Activated CD4-positive, alpha-beta T cell treated with anti-CD3 and anti-CD28 coated beads for 36 hours (primary cell): ENCODE results near the gene KHK. TPM values are rescaled to one million over a fixed set of nuclear protein-coding genes. Genes with fewer than 3 reads are reported as not detected.
A peak's percentile ranks its signal among the peaks of the same experiment; 100 is the strongest.

Experiments used
- ATAC-seq: fragments of 200-7000 bp; cut with Tn5 transposase; one replicate; pipeline ENCODE4 v1.10.0; 2021; ENCODE audit warnings: mild to moderate bottlenecking, moderate library complexity
- CTCF ChIA-PET: fragments of 350-600 bp; sonication (Branson Sonifier 250); formaldehyde crosslinking; loops from one replicate; lab custom pipeline; 2021; ENCODE audit warnings: antibody characterized with exemption; lab: Charles Lee
- POLR2A ChIA-PET: fragments of 350-600 bp; sonication (Branson Sonifier 250); formaldehyde crosslinking; loops from one replicate; lab custom pipeline; 2021; ENCODE audit warnings: antibody characterized with exemption, inconsistent platforms; lab: Charles Lee
- DNase-seq: peaks from one replicate; pipeline ENCODE4 v3.0.0-alpha.2; 2020
- H3K27ac Mint-ChIP-seq: one replicate; pipeline ENCODE4 v1.8.0; 2021; ENCODE audit warnings: mixed read lengths
- H3K27me3 Mint-ChIP-seq: one replicate; pipeline ENCODE4 v1.8.0; 2021; ENCODE audit warnings: mixed read lengths
- H3K36me3 Mint-ChIP-seq: one replicate; pipeline ENCODE4 v1.8.0; 2021; ENCODE audit warnings: low read depth, mixed read lengths
- H3K4me1 Mint-ChIP-seq: one replicate; pipeline ENCODE4 v1.8.0; 2021; ENCODE audit warnings: mixed read lengths
- H3K4me3 Mint-ChIP-seq: one replicate; pipeline ENCODE4 v1.8.0; 2021; ENCODE audit warnings: mild to moderate bottlenecking, moderate library complexity, mixed read lengths
- H3K9me3 Mint-ChIP-seq: one replicate; pipeline ENCODE4 v1.8.0; 2021; ENCODE audit warnings: low read depth, mixed read lengths
- intact Hi-C, 2 experiments: fragments of 100-400 bp; cut with DNase I in 1 of 2; cut with micrococcal nuclease in 1 of 2; formaldehyde crosslinking; loops; one replicate each; pipeline versions ENCODE4 v1.14.2 to v1.15.1; 2022 to 2024; cut with DNase I, micrococcal nuclease
- total RNA-seq, 2 experiments: library from RNA; stranded (reverse); gene quantifications; one replicate each; pipeline ENCODE4 v1.2.3, GENCODE V29; 2021

The KHK gene
- total RNA-seq, 2 experiments from 2014 or later = 10.6 to 12.7 TPM

- DNase-seq (no peak), ATAC-seq (no peak)
- intact Hi-C loops = loop anchor here in 1 of 2 experiments (1.0 to 10.0 kb wide), 2 partner anchors 152 to 1837 kb away; partner anchors contain the start of gene WDR43
- POLR2A ChIA-PET = no interaction called here
- Mint-ChIP-seq H3K9me3 (no peaks in the 10 kb centered on the region), H3K4me1 (no peaks in the 10 kb centered on the region), H3K27ac (no peak overlapping the region), H3K36me3 (peaks cover 16% of the 10 kb centered on the region), H3K4me3 (no peak overlapping the region), H3K27me3 (no peaks in the 10 kb centered on the region)
- CTCF ChIA-PET = interaction anchor here (0.7 to 1.6 kb wide), 2 partner anchors 13 to 261 kb away, joined by 3 to 5 read pairs; partner anchors contain the start of gene OST4
These were observed 28.4 kb upstream of the KHK start for GRCh38 chr2:27058210-27058609.

- DNase-seq (no peak), ATAC-seq (no peak)
- ChIA-PET POLR2A (no interaction called here), CTCF (interaction anchor here (0.6 to 1.6 kb wide), 5 partner anchors 8 to 26 kb away, joined by 3 to 5 read pairs (median 3); partner anchors contain the start of gene OST4)
- intact Hi-C loops = loop anchor here in 1 of 2 experiments (10.0 kb wide), 1 partner anchor 1836 kb away; the partner anchor contains the start of gene WDR43
- H3K27ac Mint-ChIP-seq = no peak overlapping the region
- H3K27me3 Mint-ChIP-seq = no peaks in the 10 kb centered on the region
- H3K36me3 Mint-ChIP-seq = peaks cover 15% of the 10 kb centered on the region
- no peaks in the 10 kb centered on the region for H3K9me3 Mint-ChIP-seq
- no peak overlapping the region for H3K4me3 Mint-ChIP-seq
- H3K4me1 Mint-ChIP-seq = no peaks in the 10 kb centered on the region
These were observed 27.3 kb upstream of the KHK start for GRCh38 chr2:27059141-27059820.

- DNase-seq (no peak), ATAC-seq (no peak)
- H3K4me1 Mint-ChIP-seq = no peaks in the 10 kb centered on the region
- intact Hi-C loops = no loop called here
- H3K36me3 Mint-ChIP-seq = peaks cover 24% of the 10 kb centered on the region
- H3K27ac Mint-ChIP-seq = no peak overlapping the region
- POLR2A ChIA-PET = no interaction called here
- CTCF ChIA-PET = interaction anchor here (0.6 to 1.2 kb wide), 3 partner anchors 13 to 39 kb away, joined by 3 read pairs; no protein-coding TSS in a partner anchor
- H3K4me3 Mint-ChIP-seq = no peak overlapping the region
- H3K27me3 Mint-ChIP-seq = no peaks in the 10 kb centered on the region
- no peaks in the 10 kb centered on the region for H3K9me3 Mint-ChIP-seq
These were observed 26.2 kb upstream of the KHK start for GRCh38 chr2:27060323-27060722.

GRCh38 chr2:27065128-27065527, 21.4 kb upstream of the KHK start:
- intact Hi-C loops = no loop called here
- Mint-ChIP-seq H3K27ac (no peak overlapping the region), H3K9me3 (no peaks in the 10 kb centered on the region)

GRCh38 chr2:27067385-27067784, 19.2 kb upstream of the KHK start:
- ATAC-seq (no peak), DNase-seq (no peak)
- Mint-ChIP-seq H3K4me3 (no peak overlapping the region), H3K27me3 (no peaks in the 10 kb centered on the region), H3K36me3 (peaks cover 59% of the 10 kb centered on the region), H3K9me3 (no peaks in the 10 kb centered on the region), H3K4me1 (peaks cover 32% of the 10 kb centered on the region), H3K27ac (no peak overlapping the region)
- intact Hi-C loops = no loop called here
- CTCF ChIA-PET = interaction anchor here (0.6 to 0.7 kb wide), 2 partner anchors 8 to 67 kb away, joined by 3 read pairs; partner anchors contain the start of gene PREB
- POLR2A ChIA-PET = interaction anchor here (0.7 to 1.7 kb wide), 2 partner anchors 16 kb away, joined by 4 to 7 read pairs; partner anchors contain the start of gene AGBL5

More at GRCh38 chr2:27065128-27065527, 21.4 kb upstream of the KHK start:
- peaks cover 55% of the 10 kb centered on the region for H3K36me3 Mint-ChIP-seq
- POLR2A ChIA-PET = interaction anchor here (0.5 to 1.0 kb wide), 2 partner anchors 8 to 14 kb away, joined by 3 to 4 read pairs; partner anchors contain the start of gene AGBL5
- DNase-seq = no peak
- H3K27me3 Mint-ChIP-seq = no peaks in the 10 kb centered on the region
- ATAC-seq = no peak
- CTCF ChIA-PET = interaction anchor here (0.6 to 1.1 kb wide), 3 partner anchors 10 to 61 kb away, joined by 3 read pairs; no protein-coding TSS in a partner anchor
- no peak overlapping the region for H3K4me3 Mint-ChIP-seq
- peaks cover 25% of the 10 kb centered on the region for H3K4me1 Mint-ChIP-seq

GRCh38 chr2:27069436-27069835, 17.1 kb upstream of the KHK start:
- CTCF ChIA-PET = no interaction called here
- Mint-ChIP-seq H3K36me3 (peaks cover 51% of the 10 kb centered on the region), H3K4me1 (peaks cover 52% of the 10 kb centered on the region), H3K9me3 (no peaks in the 10 kb centered on the region), H3K27ac (peak overlapping the region; percentile 68), H3K4me3 (peak overlapping the region; percentile 96), H3K27me3 (no peaks in the 10 kb centered on the region)
- intact Hi-C loops = no loop called here
- POLR2A ChIA-PET = no interaction called here
- ATAC-seq = no peak
- no peak for DNase-seq

GRCh38 chr2:27069961-27070618, 16.5 kb upstream of the KHK start:
- DNase-seq (no peak), ATAC-seq (no peak)
- Mint-ChIP-seq H3K4me1 (peaks cover 59% of the 10 kb centered on the region), H3K27ac (peak overlapping the region; percentile 91), H3K36me3 (peaks cover 45% of the 10 kb centered on the region), H3K4me3 (peak overlapping the region; percentile 96), H3K9me3 (no peaks in the 10 kb centered on the region), H3K27me3 (no peaks in the 10 kb centered on the region)
- CTCF ChIA-PET = interaction anchor here (1.6 kb wide), 1 partner anchor 19 kb away, joined by 8 read pairs; the partner anchor contains the start of gene AGBL5
- POLR2A ChIA-PET = no interaction called here
- intact Hi-C loops = loop anchor here in 1 of 2 experiments (2.0 to 10.0 kb wide), 3 partner anchors 283 to 1395 kb away; partner anchors contain the start of genes ADGRF3, CENPA, DTNB and SELENOI

GRCh38 chr2:27070653-27071276, 15.8 kb upstream of the KHK start:
- Mint-ChIP-seq H3K9me3 (no peaks in the 10 kb centered on the region), H3K27ac (peak overlapping the region; percentile 91), H3K4me1 (peaks cover 64% of the 10 kb centered on the region), H3K4me3 (peak overlapping the region; percentile 96), H3K27me3 (no peaks in the 10 kb centered on the region), H3K36me3 (peaks cover 40% of the 10 kb centered on the region)
- ChIA-PET CTCF (interaction anchor here (0.7 to 2.5 kb wide), 7 partner anchors 10 to 217 kb away, joined by 3 to 24 read pairs (median 5); partner anchors contain the start of genes AGBL5 and KHK), POLR2A (interaction anchor here (0.6 to 2.2 kb wide), 6 partner anchors 10 to 101 kb away, joined by 3 to 15 read pairs (median 4); partner anchors contain the start of gene AGBL5)
- no peak for ATAC-seq
- intact Hi-C loops = loop anchor here (1.0 to 10.0 kb wide), 14 partner anchors 11 to 1396 kb away; partner anchors contain the start of genes ADGRF3 (in 1 of the 2), AGBL5 (in 1 of the 2), ATRAID (in 1 of the 2) and CAD (in 1 of the 2)
- DNase-seq = no peak

- peaks cover 34% of the 10 kb centered on the region for H3K36me3 Mint-ChIP-seq
- ChIA-PET POLR2A (interaction anchor here (0.6 to 2.2 kb wide), 7 partner anchors 10 to 100 kb away, joined by 3 to 15 read pairs (median 4); partner anchors contain the start of gene AGBL5), CTCF (interaction anchor here (0.6 to 2.5 kb wide), 10 partner anchors 9 to 292 kb away, joined by 3 to 24 read pairs (median 4); partner anchors contain the start of genes AGBL5 and KHK)
- H3K4me3 Mint-ChIP-seq = peak within 1 kb of the TSS; percentile 96
- H3K27me3 Mint-ChIP-seq = no peaks in the 10 kb centered on the region
- peak; percentile 89 for ATAC-seq
- peak; percentile 94 for DNase-seq
- H3K27ac Mint-ChIP-seq = peak within 1 kb of the TSS; percentile 91
- no peaks in the 10 kb centered on the region for H3K9me3 Mint-ChIP-seq
- intact Hi-C loops = loop anchor here (1.0 to 10.0 kb wide), 14 partner anchors 10 to 1397 kb away; partner anchors contain the start of genes ADGRF3 (in 1 of the 2), AGBL5 (in 1 of the 2), ATRAID (in 1 of the 2) and CAD (in 1 of the 2)
- peaks cover 66% of the 10 kb centered on the region for H3K4me1 Mint-ChIP-seq
These were observed 15.1 kb upstream of the KHK start, which contains the start of gene OST4 for GRCh38 chr2:27071277-27071989. OST4 (minus strand) TSS chr2:27071654.
